ENCODE measurements around the gene GNB1L.
"Not testable (repeated sequence)": the region's sequence is repeated elsewhere in the genome, so short reads cannot be mapped to it uniquely, and the experiment has no call there.

GNB1L gene

GRCh38 chr22:19779011-19779421 lies 75.7 kb downstream of the GNB1L start:
- Histone ChIP-seq H3K27ac (no peak overlapping the region), H3K4me1 (ENCODE audit: control insufficient read depth in 1 of 2, insufficient read depth in 1 of 2, low read depth in 1 of 2, low read length in 1 of 2) (no peaks in the 10 kb centered on the region), H3K27me3 (peaks cover 59% of the 10 kb centered on the region), H3K4me3 (ENCODE audit: low read depth in 1 of 2, low read length in 1 of 2) (no peak overlapping the region), H3K9me3 (no peaks in the 10 kb centered on the region), H3K36me3 (no peaks in the 10 kb centered on the region)
- TF ChIP-seq CTCF (IDR thresholded peaks at IDR 0.05), result no peak

GRCh38 chr22:19777192-19777591 lies 77.5 kb downstream of the GNB1L start:
- not testable (repeated sequence) for H3K4me1 ChIP-seq (ENCODE audit: control insufficient read depth in 1 of 2, insufficient read depth in 1 of 2, low read depth in 1 of 2, low read length in 1 of 2); H3K9me3 ChIP-seq; H3K36me3 ChIP-seq; H3K27ac ChIP-seq; H3K4me3 ChIP-seq (ENCODE audit: low read depth in 1 of 2, low read length in 1 of 2)
- H3K27me3 ChIP-seq, result peaks cover 68% of the 10 kb centered on the region

- Histone ChIP-seq H3K36me3 (no peaks in the 10 kb centered on the region), H3K27me3 (peaks cover 74% of the 10 kb centered on the region), H3K9me3 (no peaks in the 10 kb centered on the region), H3K27ac (no peak overlapping the region), H3K4me1 (ENCODE audit: control insufficient read depth in 1 of 2, insufficient read depth in 1 of 2, low read depth in 1 of 2, low read length in 1 of 2) (no peaks in the 10 kb centered on the region), H3K4me3 (ENCODE audit: low read depth in 1 of 2, low read length in 1 of 2) (no peak overlapping the region)
- no peak for TF ChIP-seq CTCF (IDR thresholded peaks at IDR 0.05)
Measured at GRCh38 chr22:19776433-19777031, 78.1 kb downstream of the GNB1L start.

- no peak overlapping the region for H3K27ac ChIP-seq
- H3K9me3 ChIP-seq, result no peaks in the 10 kb centered on the region
- no peaks in the 10 kb centered on the region for H3K4me1 ChIP-seq (ENCODE audit: control insufficient read depth in 1 of 2, insufficient read depth in 1 of 2, low read depth in 1 of 2, low read length in 1 of 2)
- no peak overlapping the region for H3K4me3 ChIP-seq (ENCODE audit: low read depth in 1 of 2, low read length in 1 of 2)
- H3K36me3 ChIP-seq, result no peaks in the 10 kb centered on the region
- TF ChIP-seq CTCF (IDR thresholded peaks at IDR 0.05), result no peak
- peaks cover 83% of the 10 kb centered on the region for H3K27me3 ChIP-seq
Measured at GRCh38 chr22:19775496-19776325, 79.0 kb downstream of the GNB1L start.

GRCh38 chr22:19774628-19775027 lies 80.0 kb downstream of the GNB1L start:
- Histone ChIP-seq H3K27me3 (peaks cover 85% of the 10 kb centered on the region), H3K4me3 (ENCODE audit: low read depth in 1 of 2, low read length in 1 of 2) (no peak overlapping the region), H3K9me3 (no peaks in the 10 kb centered on the region), H3K27ac (no peak overlapping the region), H3K4me1 (ENCODE audit: control insufficient read depth in 1 of 2, insufficient read depth in 1 of 2, low read depth in 1 of 2, low read length in 1 of 2) (no peaks in the 10 kb centered on the region), H3K36me3 (no peaks in the 10 kb centered on the region)
- TF ChIP-seq CTCF (IDR thresholded peaks at IDR 0.05), result no peak

GRCh38 chr22:19773470-19774040 lies 81.1 kb downstream of the GNB1L start:
- H3K27ac ChIP-seq, result no peak overlapping the region
- H3K9me3 ChIP-seq, result no peaks in the 10 kb centered on the region
- H3K4me3 ChIP-seq (ENCODE audit: low read depth in 1 of 2, low read length in 1 of 2), result no peak overlapping the region
- H3K36me3 ChIP-seq, result no peaks in the 10 kb centered on the region
- H3K4me1 ChIP-seq (ENCODE audit: control insufficient read depth in 1 of 2, insufficient read depth in 1 of 2, low read depth in 1 of 2, low read length in 1 of 2), result peaks cover 0 to under 1% of the 10 kb centered on the region in 2 experiments
- H3K27me3 ChIP-seq, result peaks cover 86% of the 10 kb centered on the region
- no peak for TF ChIP-seq CTCF (IDR thresholded peaks at IDR 0.05)
